ENCODE results near the gene KIF19.
"Not testable (repeated sequence)": the region's sequence is repeated elsewhere in the genome, so short reads cannot be mapped to it uniquely, and the experiment has no call there.

KIF19 gene

GRCh38 chr17:74325743-74326379 is at the start of gene KIF19:
Gene KIF19, plus strand, starts transcription at chr17:74326226. Its CDS starts 124 bp downstream, at chr17:74326350.
- peak in 1 of 4 experiments; percentile 26 for DNase-seq

DNA sequence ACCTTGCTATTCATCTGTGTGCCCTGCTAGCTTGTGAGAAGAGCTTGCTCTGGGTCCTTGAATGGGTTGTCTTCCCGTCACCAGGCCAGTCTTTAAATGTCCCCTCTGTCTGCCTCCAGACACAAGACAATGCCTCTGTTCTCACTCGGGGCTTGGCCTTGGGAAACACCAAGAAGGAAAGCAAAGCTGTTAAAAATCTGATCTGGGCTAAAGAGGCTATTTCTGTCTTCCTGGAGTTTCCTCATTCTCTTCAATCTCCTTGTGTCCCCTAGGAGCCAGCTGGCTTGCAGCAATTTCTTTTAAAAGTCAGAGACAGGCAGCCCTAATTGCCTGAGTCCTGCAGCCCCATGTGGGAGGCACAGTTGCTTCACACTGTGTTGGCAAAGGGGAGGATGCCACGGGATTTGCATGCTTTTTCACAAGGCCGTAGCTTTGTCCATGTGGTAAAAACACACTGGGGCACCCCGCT is 49.5 kb upstream of the KIF19 start:
- DNase-seq = no peak

- no peak for DNase-seq
Measured at GRCh38 chr17:74277935-74278334, 48.1 kb upstream of the KIF19 start.

GRCh38 chr17:74279617-74280016 is 46.4 kb upstream of the KIF19 start:
- not testable (repeated sequence) for DNase-seq

DNA sequence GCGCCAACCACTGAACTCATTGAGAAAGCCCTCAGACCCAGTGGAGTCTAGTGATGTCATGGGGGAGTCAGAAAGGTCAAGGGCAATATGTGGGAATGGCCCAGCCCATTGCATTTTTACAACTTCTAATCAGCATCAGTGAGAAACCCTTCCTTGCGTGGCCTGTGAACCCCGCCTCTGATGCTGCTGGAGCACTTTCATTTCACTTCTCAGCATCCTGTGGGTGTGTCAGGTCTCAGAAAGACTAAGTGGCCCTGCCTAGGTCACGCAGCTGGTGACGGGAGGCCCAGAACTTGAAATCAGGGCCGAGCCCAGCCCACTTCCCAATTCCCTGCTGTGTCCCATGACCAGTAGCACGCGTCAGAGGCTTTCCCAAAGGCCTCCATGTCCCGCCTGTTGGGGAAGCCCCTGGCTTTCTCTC is 45.9 kb upstream of the KIF19 start:
- peak in 1 of 4 experiments; percentile 12 for DNase-seq

GRCh38 chr17:74281799-74282198 is 44.2 kb upstream of the KIF19 start:
- DNase-seq = no peak

- not testable (repeated sequence) for DNase-seq
Measured at GRCh38 chr17:74282274-74282586, 43.8 kb upstream of the KIF19 start.

- no peak for DNase-seq
Measured at GRCh38 chr17:74282587-74283370, 43.2 kb upstream of the KIF19 start.

- DNase-seq = no peak
Measured at GRCh38 chr17:74283371-74283673, 42.7 kb upstream of the KIF19 start.

DNA sequence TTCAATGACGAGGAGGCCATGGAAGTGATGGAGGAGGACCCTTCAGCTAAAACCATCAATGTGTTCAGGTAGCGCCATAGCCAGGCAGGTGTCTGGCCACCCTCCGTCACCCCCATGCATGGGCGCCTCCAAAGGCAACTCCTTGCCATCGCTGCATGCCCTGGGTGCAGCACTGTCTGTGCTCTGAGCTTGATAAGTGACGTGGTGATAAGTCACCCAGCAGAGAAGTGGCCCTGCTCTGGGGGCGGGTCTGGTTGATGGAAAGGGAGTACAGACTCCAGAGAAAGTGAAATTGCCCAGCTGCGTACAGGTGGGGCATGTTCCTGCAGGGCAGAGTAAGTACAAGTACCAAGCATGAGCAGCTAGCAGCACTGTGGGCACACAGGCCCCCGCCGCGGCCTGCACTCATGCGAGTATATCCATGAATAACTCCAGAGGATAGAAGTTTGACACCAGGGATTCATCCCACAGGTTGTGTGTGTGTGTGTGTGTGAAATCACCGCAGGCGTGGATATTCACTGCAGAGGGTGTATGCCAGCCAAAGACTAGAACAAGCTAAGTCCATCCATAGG is 38.9 kb upstream of the KIF19 start:
- no peak for DNase-seq

DNA sequence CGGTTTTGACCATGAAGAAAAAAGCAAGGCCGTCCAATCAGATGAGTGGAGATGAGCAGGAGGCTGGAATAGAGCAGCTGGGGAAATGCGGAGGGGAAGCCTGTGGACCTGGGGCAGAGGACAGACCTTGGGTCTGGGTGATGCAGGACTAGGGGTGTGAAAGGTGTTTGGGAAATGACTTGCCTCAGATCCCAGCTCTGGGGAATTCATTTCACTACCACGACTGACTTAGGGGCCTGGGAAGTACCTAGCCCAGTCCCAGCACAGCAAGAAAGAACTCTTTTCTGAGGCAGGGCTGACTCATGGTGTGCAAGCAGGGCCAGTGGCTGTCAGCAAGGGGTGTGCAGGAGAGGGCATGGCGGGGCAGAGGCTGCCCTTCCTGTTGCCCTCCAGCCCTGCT is 37.2 kb upstream of the KIF19 start:
- no peak for DNase-seq

DNA sequence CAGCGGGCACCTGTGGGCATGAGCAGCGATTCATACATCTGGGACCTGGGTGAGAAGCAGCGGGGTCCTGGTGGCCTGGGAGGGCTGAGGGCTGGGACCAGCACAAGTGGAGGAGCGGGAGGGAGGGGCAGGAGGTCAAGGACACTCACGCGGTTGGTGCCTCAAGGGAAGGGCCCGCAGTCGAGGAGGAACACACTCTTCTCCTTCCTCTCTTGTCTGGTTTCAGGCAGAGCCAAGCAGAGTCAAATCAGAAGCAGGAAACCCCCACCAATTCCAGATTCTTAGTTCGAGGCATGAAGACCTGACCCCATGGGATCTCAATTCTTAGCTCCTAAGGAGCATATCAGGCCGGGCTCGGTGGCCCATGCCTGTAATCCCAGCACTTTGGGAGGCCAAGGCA is 36.3 kb upstream of the KIF19 start:
- no peak for DNase-seq

DNA sequence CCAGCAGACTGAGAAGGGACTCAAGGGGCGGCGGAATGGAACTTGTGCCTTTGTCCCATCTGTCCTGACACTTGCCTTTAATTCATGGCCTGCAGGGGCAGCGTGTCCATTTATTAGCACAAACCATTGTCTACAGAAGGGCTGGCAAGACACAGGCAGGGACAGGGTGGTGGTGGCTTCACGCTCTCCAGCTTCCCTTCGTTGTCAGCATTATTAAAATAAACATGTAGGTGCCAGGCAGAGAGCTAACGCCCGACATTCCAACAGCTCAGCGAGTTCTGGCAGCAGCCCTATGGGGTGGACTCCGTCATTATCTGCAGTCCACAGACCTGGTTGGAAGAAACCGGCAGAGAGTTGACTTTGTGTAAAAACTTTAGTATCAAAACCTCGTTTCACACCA is 35.7 kb upstream of the KIF19 start:
- no peak for DNase-seq

GRCh38 chr17:74292495-74292894 is 33.5 kb upstream of the KIF19 start:
- DNase-seq = no peak

DNA sequence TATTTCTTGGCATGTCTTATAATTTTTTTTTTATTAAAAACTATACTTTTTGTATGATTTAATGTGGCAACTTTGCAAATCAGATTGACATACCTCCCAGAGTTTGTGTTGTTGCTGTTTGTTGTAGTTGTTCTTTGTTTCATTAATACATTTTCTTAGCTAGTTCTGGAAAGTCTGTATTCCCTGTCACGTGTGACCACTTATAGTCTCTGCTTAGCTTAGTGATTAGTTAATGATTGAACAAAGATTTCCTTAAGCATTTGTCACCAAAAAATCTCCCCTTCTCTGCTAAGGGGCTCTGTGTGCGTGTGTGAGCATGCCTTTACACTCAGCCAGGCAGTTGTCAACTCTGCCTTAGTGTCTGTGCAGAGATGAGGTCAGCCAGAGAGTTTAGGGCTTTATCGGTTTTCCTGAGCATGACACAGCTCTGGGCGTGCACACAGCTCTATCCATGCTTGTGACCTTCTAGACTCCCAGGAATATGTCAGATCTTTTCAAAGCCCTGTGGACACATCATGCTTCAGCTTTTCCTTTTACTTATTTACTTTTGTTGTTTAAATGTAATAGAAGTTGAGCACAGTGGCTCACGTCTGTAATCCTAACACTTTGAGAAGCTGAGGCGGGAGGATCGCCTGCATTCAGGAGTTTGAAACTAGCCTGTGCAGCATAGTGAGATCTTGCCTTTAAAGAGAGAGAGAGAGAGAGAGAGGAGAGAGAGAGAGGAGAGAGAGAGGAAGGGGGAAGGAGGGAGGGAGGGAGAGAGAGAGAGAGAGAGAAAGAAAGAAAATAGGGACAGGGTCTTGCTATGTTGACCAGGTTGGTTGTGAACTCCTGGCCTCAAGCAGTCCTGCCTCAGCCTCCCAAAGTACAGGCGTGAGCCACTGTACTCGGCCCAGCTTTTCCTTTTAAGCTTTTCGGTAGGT is 30.1 kb upstream of the KIF19 start:
- no peak for DNase-seq

- no peak for DNase-seq
Measured at GRCh38 chr17:74296548-74296936, 29.5 kb upstream of the KIF19 start.

DNA sequence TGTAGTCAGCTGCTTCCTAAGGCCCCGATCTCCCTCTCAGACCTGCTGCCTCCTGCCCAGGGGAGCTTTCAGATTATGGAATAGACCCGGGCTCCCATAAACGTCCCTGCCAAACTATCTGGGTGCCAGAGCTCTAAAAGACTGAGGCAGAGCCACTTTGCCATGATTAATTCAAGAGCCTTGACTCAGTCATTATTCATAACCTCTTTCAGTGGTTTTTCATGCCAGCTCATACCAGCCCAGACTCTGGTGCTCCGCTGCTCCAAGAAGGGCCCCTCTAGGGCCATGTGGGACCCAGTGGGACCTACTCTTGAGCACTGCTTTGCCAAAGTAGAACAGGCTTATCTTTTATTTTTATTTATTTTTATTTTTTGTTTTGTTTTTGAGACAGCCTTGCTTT is 28.1 kb upstream of the KIF19 start:
- no peak for DNase-seq

- DNase-seq = no peak
Measured at GRCh38 chr17:74298778-74299177, 27.2 kb upstream of the KIF19 start.

DNA sequence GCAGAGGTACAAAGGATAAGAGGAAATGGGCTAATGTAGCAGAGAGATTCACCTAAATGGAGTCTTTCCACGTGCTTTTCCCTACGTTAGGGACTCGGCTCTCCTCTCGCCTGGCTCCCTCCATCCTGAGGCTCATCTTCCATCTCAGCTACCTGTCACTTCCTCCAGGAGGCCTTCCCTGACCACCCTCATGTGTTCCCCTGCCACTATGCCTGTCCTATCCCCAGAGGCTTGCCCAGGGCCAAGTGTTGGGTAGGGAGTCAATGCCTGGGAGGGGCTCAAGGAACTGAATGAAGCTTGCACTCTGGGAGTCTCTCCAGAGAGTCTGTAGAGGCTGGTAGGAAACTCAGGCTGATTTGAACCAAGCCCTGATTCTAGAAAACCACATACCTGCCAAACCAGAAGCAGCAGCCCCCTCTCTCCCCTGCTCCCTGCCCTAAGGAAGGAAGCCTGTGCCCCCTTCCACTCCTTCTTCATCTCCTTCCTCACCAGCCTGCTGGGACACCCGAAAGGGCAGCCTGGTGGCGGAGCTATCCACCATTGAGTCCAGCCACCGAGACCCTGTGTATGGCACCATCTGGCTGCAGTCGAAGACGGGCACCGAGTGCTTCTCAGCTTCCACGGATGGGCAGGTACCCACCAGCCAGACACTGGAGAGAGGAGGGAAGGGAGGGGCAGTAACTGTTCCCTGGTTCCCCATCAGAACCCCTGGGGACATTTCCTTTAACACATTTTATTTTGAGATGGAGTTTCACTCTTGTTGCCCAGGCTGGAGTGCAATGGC is 26.6 kb upstream of the KIF19 start:
- no peak for DNase-seq

GRCh38 chr17:74303305-74303704 is 22.7 kb upstream of the KIF19 start:
- DNase-seq = no peak

- no peak for DNase-seq
Measured at GRCh38 chr17:74304184-74304583, 21.8 kb upstream of the KIF19 start.

DNA sequence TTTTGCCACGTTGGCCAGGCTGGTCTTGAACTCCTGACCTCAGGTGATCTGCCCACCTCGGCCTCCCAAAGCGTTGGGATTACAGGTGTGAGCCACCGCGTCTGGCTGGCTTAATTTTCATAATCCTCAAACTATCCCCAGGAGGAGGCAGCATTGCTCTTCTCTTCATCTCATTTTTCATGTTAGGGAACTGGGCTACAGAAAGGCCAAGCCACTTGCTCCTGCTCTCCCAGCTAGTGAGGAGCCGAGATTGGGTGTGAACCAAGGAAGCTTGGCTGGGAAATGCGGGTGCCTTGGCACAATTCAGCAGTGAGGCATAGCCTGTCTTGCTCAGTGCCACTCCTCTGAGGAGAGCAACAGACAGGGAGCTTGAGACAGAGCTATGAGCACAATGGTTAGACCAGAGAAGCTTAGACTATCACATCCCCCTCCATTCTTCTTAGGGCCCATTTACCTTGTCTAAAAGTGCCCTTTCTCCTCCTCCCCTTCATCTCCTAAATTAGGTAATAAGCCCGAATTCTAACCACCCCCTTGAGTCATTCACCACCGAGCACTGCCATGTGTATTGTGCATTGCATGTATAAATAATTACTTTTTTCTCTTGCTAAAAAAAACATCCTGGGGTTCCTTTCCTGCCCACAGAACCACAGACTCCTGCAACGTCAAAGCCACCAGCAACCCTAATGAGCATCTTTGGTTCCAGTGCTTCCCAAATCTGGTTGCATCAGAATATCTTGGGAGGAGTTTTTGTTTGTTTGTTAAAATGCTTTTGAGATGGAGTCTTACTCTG is 20.0 kb upstream of the KIF19 start:
- no peak for DNase-seq

Data from activated naive CD4-positive, alpha-beta T cell (primary cell).